B cell (primary cell): ENCODE results near the gene LARP4. TPM values are rescaled to one million over a fixed set of nuclear protein-coding genes. Genes with fewer than 3 reads are reported as not detected.
A peak's percentile ranks its signal among the peaks of the same experiment; 100 is the strongest.

Source experiments
- ATAC-seq: fragments of 200-7000 bp; cut with Tn5 transposase; one replicate; pipeline ENCODE4 v1.10.0; 2021; ENCODE audit warnings: low read depth, mild to moderate bottlenecking, moderate number of reproducible peaks, moderate library complexity
- CTCF ChIA-PET: fragments of 350-600 bp; sonication (Branson Sonifier 250); formaldehyde crosslinking; loops from one replicate; lab custom pipeline; 2021; ENCODE audit warnings: antibody characterized with exemption, inconsistent platforms; lab: Charles Lee
- POLR2A ChIA-PET: fragments of 350-600 bp; sonication (Branson Sonifier 250); formaldehyde crosslinking; loops from one replicate; lab custom pipeline; 2021; ENCODE audit warnings: antibody characterized with exemption; lab: Charles Lee
- DNase-seq: peaks from one replicate; pipeline ENCODE4 v3.0.0; 2013
- H2AFZ ChIP-seq: 2 replicates; pipeline ENCODE4 v1.6.1; 2012; ENCODE audit warnings: mild to moderate bottlenecking, low read depth, low read length; ENCODE audit not compliant: insufficient read depth, poor library complexity, severe bottlenecking
- H3K27ac ChIP-seq, 2 donors: 1 replicate in 1 of 2; 2 replicates in 1 of 2; pipeline ENCODE4 v1.5.1; 2012 to 2013; ENCODE audit warnings: low read length in 2 of 2, mild to moderate bottlenecking in 2 of 2, moderate library complexity in 1 of 2
- H3K27me3 ChIP-seq, 4 experiments: fragments of 200-600 bp in 1 of 4; sonication (generic) in 1 of 4; replicated peaks in 1 of 4; 1 replicate in 2 of 4; 2 replicates in 2 of 4; pipeline versions ENCODE4 v1.6.1 to v1.7.0; 2013 to 2016; ENCODE audit warnings: low read length in 3 of 4, mild to moderate bottlenecking in 2 of 4, mixed read lengths in 1 of 4, moderate library complexity in 1 of 4; ENCODE audit not compliant: insufficient read depth in 4 of 4, control insufficient read depth in 3 of 4; ENCODE audit errors: control extremely low read depth in 1 of 4
- H3K36me3 ChIP-seq, 2 experiments: replicated peaks in 1 of 2; 1 replicate in 1 of 2; 2 replicates in 1 of 2; pipeline versions ENCODE4 v1.6.1 to v1.7.1; 2013; ENCODE audit warnings: low read length in 1 of 2; ENCODE audit not compliant: insufficient read depth in 2 of 2, control insufficient read depth in 1 of 2; ENCODE audit errors: control extremely low read depth in 1 of 2, extremely low read depth in 1 of 2
- H3K4me1 ChIP-seq, 2 donors: fragments of 200-600 bp in 1 of 2; sonication (generic) in 1 of 2; 1 replicate in 1 of 2; 2 replicates in 1 of 2; pipeline versions ENCODE4 v1.5.1 to v1.6.1; 2013 to 2017; ENCODE audit warnings: low read length in 2 of 2; ENCODE audit not compliant: control insufficient read depth in 2 of 2, insufficient read depth in 2 of 2
- H3K4me2 ChIP-seq: replicated peaks from 2 replicates; pipeline ENCODE3; 2012; ENCODE audit warnings: mild to moderate bottlenecking, low read depth, low read length; ENCODE audit not compliant: poor library complexity, severe bottlenecking
- H3K4me3 ChIP-seq, 5 experiments: fragments of 200-600 bp in 1 of 5; sonication (generic) in 1 of 5; 1 replicate in 3 of 5; 2 replicates in 2 of 5; pipeline versions ENCODE4 v1.5.1 to v1.7.0; 2011 to 2016; ENCODE audit warnings: low read length in 4 of 5, mild to moderate bottlenecking in 4 of 5, low read depth in 2 of 5, control low read depth in 1 of 5, moderate library complexity in 1 of 5; ENCODE audit not compliant: insufficient read depth in 1 of 5; ENCODE audit errors: control extremely low read depth in 1 of 5, extremely low read depth in 1 of 5
- H3K79me2 ChIP-seq: fragments of 200-600 bp; sonication (generic); one replicate; pipeline ENCODE4 v1.6.0; 2016; ENCODE audit warnings: low read length; ENCODE audit not compliant: control insufficient read depth, insufficient read depth
- H3K9ac ChIP-seq: fragments of 200-600 bp; sonication (generic); 2 replicates; pipeline ENCODE4 v1.6.1; 2017; ENCODE audit warnings: mild to moderate bottlenecking, low read length, moderate library complexity
- H3K9me3 ChIP-seq, 3 donors: one replicate each; pipeline versions ENCODE4 v1.6.1 to v1.7.1; 2013; ENCODE audit warnings: low read length in 2 of 3; ENCODE audit not compliant: control insufficient read depth in 2 of 3, insufficient read depth in 1 of 3; ENCODE audit errors: control extremely low read depth in 1 of 3
- H4K20me1 ChIP-seq: 2 replicates; pipeline ENCODE4 v1.6.0; 2012; ENCODE audit warnings: mild to moderate bottlenecking, low read length; ENCODE audit not compliant: insufficient read depth, control insufficient read depth, poor library complexity, severe bottlenecking
- H3K27ac Mint-ChIP-seq: one replicate; pipeline ENCODE4 v1.8.0; 2021; ENCODE audit warnings: mixed read lengths
- H3K27me3 Mint-ChIP-seq: one replicate; pipeline ENCODE4 v1.8.0; 2021; ENCODE audit warnings: mixed read lengths
- H3K4me1 Mint-ChIP-seq: one replicate; pipeline ENCODE4 v1.8.0; 2021; ENCODE audit warnings: mixed read lengths
- H3K4me3 Mint-ChIP-seq: one replicate; pipeline ENCODE4 v1.8.0; 2021; ENCODE audit warnings: mixed read lengths
- H3K9me3 Mint-ChIP-seq: one replicate; pipeline ENCODE4 v1.8.0; 2022; ENCODE audit warnings: mixed read lengths; ENCODE audit not compliant: insufficient read depth
- CTCF ChIP-seq: fragments of 200-600 bp; IDR thresholded peaks from one replicate; pipeline ENCODE4 v1.8.0; 2022; ENCODE audit warnings: antibody characterized with exemption, mild to moderate bottlenecking
- EZH2 ChIP-seq: IDR thresholded peaks from 2 replicates; pipeline ENCODE4 v1.6.1; 2012; ENCODE audit warnings: borderline replicate concordance, low read depth, mild to moderate bottlenecking, moderate library complexity, low read length; ENCODE audit not compliant: insufficient read depth, poor library complexity, severe bottlenecking
- WGBS: methylation state at CpG from one replicate; pipeline ENCODE4 v1.1.5; 2013; ENCODE audit warnings: missing lambda C conversion rate; ENCODE audit not compliant: insufficient coverage; 5-methylcytosine and 5-hydroxymethylcytosine counted together
- intact Hi-C: fragments of 100-400 bp; cut with micrococcal nuclease; formaldehyde crosslinking; loops from one replicate; pipeline ENCODE4 v1.10.0; 2022
- polyA plus RNA-seq: library from polyadenylated mRNA; depleted of rRNA; stranded (reverse); fragments of >200 nt; gene quantifications from 2 replicates; pipeline ENCODE4 v1.2.3, GENCODE V29; 2012
- total RNA-seq, 2 donors: library from RNA; stranded (reverse); fragments of 120-200 nt in 1 of 2; gene quantifications; 1 replicate in 1 of 2; 2 replicates in 1 of 2; pipeline versions ENCODE4 v1.2.3 to v1.2.4, GENCODE V29; 2013 to 2022

LARP4 gene
- total and polyA plus RNA-seq, 2 donors (not counting 1 experiment from before 2014, with no cell fraction given): 5.5 to 48.4 TPM

DNA sequence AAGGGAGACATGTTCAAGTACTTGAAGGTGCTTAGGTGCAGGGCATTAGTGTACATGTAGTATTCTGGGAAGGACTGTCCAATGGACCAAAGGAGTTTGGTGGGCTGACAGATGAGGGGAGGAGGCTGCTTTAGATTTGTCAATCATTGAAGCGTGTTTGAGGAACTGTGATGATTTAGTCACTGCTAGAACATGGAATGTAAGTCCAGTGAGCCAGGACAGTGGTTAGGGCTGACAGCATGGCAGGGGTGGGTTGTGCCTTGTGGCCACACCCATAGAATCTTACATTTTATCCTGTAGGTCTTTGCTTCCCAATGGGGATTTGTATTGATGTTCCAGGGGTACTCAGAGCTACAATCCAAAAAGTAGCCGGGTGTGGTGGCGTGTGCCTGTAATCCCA lies 128.7 kb downstream of the LARP4 start:
- Mint-ChIP-seq H3K27ac (peak overlapping the region; percentile 78), H3K27me3 (no peaks in the 10 kb centered on the region), H3K9me3 (no peaks in the 10 kb centered on the region), H3K4me1 (peaks cover 41% of the 10 kb centered on the region), H3K4me3 (no peak overlapping the region)
- ChIA-PET POLR2A (no interaction called here), CTCF (no interaction called here)
- peaks cover 35% of the 10 kb centered on the region for H4K20me1 ChIP-seq
- H3K36me3 ChIP-seq: peaks cover 0 to 7% of the 10 kb centered on the region in 2 experiments
- peak overlapping the region; percentile 23 for H3K4me2 ChIP-seq
- WGBS: 90% methylated on average over 3 of the region's 3 CpGs
- ATAC-seq (no peak), DNase-seq (no peak)
- no peaks in the 10 kb centered on the region for H3K27me3 ChIP-seq
- H3K9ac ChIP-seq: no peak overlapping the region
- peaks cover 0 to 8% (median 0%) of the 10 kb centered on the region in 3 donors for H3K9me3 ChIP-seq
- intact Hi-C loops: loop anchor here (10.0 kb wide), 1 partner anchor 45 kb away; no protein-coding TSS in a partner anchor
- H3K27ac ChIP-seq: peak overlapping the region in 1 of 2 donors; percentile 57
- H3K4me3 ChIP-seq: no peak overlapping the region
- no peak overlapping the region for H2AFZ ChIP-seq
- peaks cover 84% of the 10 kb centered on the region for H3K79me2 ChIP-seq
- peaks cover 63 to 74% of the 10 kb centered on the region in 2 donors for H3K4me1 ChIP-seq
- TF ChIP-seq EZH2: no peak
- TF ChIP-seq CTCF: no peak

Other genes starting within 250 kb of the LARP4 start
- 70.9 and 72.0 TPM in 2 replicates for gene CERS5, start 233.5 kb upstream of the LARP4 start, total RNA-seq
- 32.3 and 39.5 TPM in 2 replicates for gene CERS5, start 233.5 kb upstream of the LARP4 start, polyA plus RNA-seq
- 2.1 and 2.9 TPM in 2 replicates for gene LIMA1, start 117.4 kb upstream of the LARP4 start, total RNA-seq
- gene LIMA1, start 117.4 kb upstream of the LARP4 start, polyA plus RNA-seq: 1.2 and 1.3 TPM in 2 replicates
- gene FAM186A, start 4.3 kb upstream of the LARP4 start, total RNA-seq: not detected in 2 replicates
- not detected in 2 replicates for gene FAM186A, start 4.3 kb upstream of the LARP4 start, polyA plus RNA-seq
- gene DIP2B, start 104.1 kb downstream of the LARP4 start, total RNA-seq: 38.8 and 45.5 TPM in 2 replicates
- 16.4 and 21.3 TPM in 2 replicates for gene DIP2B, start 104.1 kb downstream of the LARP4 start, polyA plus RNA-seq